GM11168 (cell line): ENCODE results near the gene NEDD1.

Experiments used
- in situ Hi-C: fragments of 300-500 bp; cut with MboI; formaldehyde crosslinking; loops from one replicate; pipeline ENCODE4 v1.12.0; 2022; ENCODE audit warnings: low sequenced_read_pairs; ENCODE audit not compliant: unreplicated experiment

Gene NEDD1

GRCh38 chr12:96906849-96907670 lies at the start of gene NEDD1:
TSS of gene NEDD1 (plus strand) at chr12:96907257. CDS start at chr12:96909760, 2,503 bp downstream.
- in situ Hi-C loops = no loop called here

DNA sequence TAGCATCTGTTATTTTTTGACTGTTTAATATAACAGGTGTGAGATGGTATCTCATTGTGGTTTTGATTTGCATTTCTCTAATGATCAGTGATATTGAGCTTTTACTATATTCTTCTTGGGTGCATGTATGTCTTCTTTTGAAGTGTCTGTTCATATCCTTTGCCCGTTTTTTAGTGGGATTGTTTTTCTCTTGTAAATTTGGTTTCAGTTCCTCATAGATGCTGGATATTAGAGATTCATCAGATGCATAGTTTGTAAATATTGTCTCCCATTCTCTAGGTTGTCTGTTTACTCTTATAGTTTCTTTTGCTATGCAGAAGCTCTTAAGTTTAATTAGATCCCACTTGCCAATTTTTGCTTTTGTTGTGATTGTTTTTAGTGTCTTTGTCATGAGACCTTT lies 48.9 kb upstream of the NEDD1 start:
- in situ Hi-C loops = no loop called here

GRCh38 chr12:96861656-96862055 lies 45.4 kb upstream of the NEDD1 start:
- in situ Hi-C loops = no loop called here

DNA sequence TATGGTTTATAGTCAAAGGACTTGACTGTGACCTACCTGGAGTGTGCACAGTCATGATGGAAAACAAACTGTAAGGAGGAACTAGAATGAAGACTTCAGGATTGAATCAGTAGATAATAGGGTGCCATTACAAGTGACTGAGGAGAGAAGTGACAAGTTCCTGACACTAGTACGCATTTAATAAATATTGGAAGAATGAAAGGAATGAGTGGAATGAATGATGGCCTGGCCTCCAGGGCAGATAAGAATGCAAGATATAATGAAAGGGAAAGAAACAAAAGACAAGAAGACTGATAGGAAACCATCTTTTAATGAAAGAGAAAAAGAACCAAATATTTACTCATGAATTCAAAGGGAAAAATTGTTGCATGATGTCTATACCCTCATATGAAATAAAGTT lies 44.7 kb upstream of the NEDD1 start:
- in situ Hi-C loops = no loop called here

- in situ Hi-C loops = no loop called here
These were observed 42.7 kb upstream of the NEDD1 start for GRCh38 chr12:96864335-96864734.

- in situ Hi-C loops = no loop called here
These were observed 40.1 kb upstream of the NEDD1 start for GRCh38 chr12:96866801-96867590.

DNA sequence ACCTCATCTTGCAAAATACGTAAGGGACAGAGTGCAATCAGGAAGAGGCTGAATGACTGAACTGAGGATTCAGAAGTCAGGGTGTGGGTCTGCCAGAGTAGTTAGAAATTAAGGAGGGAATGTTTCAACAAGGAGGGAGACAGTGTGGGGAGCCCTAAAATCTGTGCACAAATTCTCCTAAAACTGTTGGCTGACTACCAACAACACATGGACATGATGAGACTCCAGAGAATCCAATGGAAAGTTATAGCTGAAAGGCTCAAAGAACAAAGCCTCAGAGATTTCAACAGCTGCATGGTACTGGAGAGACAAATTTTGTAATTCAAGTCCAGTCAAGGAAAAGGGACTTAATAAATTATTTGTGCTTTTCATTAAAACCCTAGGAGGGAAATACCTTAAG lies 36.1 kb upstream of the NEDD1 start:
- in situ Hi-C loops = no loop called here

DNA sequence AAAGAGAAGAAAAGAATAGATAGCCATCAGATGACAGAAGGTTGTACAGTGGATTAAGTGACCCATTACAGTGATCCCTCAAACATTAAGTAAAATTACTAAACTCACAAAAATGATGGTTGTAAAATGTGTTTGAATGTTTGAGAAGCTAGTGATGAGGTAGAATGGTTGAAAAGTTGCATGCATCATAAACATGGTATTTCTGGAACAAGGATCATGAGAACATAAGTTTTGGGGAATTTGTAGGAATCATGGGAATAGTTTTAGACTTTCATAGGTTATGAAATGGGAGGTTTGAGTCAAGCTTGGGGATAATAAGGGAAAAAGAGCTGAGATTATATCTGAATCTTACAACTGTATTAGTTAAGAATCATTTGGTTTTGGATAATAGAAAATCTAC lies 34.1 kb upstream of the NEDD1 start:
- in situ Hi-C loops = no loop called here

GRCh38 chr12:96874211-96874610 lies 32.8 kb upstream of the NEDD1 start:
- in situ Hi-C loops = no loop called here

DNA sequence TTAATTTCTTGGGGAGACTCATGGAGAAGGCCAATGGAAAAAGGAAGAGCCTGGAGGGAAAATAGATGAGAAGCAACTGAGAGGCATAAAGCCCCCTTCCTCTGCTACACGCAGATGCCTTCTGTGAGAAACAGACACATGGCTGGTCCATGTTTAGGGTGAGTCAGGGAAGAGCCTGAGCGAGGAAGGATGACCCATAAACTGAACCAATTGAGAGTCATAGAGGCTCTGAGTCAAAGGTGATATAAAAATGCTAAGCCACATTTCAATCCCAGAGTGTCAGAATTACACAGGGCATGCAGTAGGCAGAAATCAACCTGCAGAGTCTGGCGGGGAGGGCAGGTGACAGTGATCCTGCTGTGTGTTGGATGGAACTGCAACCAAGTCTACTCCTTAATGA lies 30.1 kb upstream of the NEDD1 start:
- in situ Hi-C loops = no loop called here

GRCh38 chr12:96878704-96879103 lies 28.4 kb upstream of the NEDD1 start:
- in situ Hi-C loops = no loop called here

GRCh38 chr12:96879301-96879700 lies 27.8 kb upstream of the NEDD1 start:
- in situ Hi-C loops = no loop called here

DNA sequence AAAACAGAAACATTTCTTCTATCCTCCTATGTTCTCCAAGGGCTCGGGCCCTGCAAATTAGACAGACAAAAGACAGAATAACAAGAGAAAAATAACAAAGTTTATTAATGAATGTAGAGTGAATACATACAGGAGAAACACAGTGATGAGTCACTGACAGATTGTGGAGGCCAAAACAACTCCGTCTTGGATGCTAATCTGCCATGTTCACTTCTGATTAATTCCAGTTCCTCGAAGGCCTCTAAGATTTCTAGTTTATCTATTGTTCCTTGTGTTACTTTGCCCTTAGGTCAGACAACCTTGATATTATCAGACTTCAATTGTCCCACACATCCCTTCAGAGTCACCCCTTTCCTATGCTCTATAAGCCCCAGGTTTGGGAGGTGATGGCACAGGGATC lies 26.8 kb upstream of the NEDD1 start:
- in situ Hi-C loops = no loop called here

DNA sequence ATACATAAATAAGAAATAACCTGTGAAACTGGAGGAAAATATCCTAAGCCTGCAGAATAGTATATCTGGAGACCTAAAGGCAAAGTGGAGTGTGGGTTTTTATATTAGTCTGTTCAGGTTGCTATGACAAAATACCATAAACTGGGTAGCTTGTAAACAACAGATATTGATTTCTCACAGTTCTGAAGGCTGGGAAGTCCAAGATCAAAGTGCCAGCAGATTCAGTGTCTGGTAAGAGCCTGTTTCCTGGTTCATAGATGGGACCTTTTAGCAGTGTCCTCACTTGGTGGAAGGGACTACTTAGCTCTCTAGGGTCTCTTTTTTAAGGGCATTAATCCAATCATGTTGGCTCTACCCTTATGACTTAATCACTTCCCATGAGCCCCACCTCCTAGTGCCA lies 25.4 kb upstream of the NEDD1 start:
- in situ Hi-C loops = no loop called here

GRCh38 chr12:96882862-96883261 lies 24.2 kb upstream of the NEDD1 start:
- in situ Hi-C loops = no loop called here

DNA sequence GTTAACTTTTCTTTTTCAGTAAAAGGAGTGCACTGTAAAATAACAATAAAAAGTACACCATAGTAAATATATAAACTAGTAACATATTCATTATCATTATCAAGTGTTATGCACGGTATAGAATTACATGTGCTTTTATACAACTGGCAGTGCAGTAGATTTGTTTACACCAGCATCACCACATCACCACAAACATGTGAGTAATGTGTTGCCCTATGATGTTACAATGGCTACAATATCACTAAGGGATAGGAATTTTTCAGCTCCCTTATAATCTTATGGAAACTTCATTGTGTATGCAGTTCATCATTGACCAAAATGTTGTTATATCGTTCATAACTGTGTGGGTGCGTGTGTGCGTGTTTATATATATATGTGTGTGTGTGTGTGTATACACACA lies 23.5 kb upstream of the NEDD1 start:
- in situ Hi-C loops = no loop called here

DNA sequence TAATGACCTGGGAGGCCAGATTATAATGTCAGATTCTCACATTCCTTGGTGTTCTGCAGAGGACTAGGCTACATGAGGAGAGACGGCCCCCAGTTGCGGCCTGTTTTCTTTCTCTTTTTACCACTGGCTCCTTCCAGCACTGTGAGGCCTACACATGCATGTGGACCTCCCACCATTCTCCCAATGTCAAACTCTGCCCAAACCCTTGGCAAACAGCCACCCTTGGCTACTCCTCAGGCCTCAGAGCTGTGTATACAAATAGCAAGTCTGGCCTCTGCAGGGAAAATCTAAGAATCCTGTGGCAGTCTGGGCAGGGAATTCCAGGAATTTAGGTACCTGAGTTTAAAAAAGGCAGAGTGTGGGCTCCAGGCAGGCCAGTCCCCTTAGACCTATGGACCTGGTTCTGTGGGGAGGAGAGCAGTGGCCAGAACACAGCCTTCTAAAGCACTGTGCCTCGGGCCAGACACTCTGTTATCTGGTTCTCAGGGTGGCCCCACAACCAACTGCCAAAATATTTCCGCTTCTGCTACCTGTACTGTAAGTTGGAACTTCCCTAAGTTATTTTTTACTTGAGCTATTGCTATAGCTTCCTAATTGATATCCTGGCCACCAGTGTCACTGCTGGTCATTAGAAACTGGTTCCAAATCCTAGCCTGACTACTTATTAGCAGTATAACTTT lies 19.9 kb upstream of the NEDD1 start:
- in situ Hi-C loops = no loop called here

GRCh38 chr12:96889273-96889933 lies 17.7 kb upstream of the NEDD1 start:
- in situ Hi-C loops = no loop called here

DNA sequence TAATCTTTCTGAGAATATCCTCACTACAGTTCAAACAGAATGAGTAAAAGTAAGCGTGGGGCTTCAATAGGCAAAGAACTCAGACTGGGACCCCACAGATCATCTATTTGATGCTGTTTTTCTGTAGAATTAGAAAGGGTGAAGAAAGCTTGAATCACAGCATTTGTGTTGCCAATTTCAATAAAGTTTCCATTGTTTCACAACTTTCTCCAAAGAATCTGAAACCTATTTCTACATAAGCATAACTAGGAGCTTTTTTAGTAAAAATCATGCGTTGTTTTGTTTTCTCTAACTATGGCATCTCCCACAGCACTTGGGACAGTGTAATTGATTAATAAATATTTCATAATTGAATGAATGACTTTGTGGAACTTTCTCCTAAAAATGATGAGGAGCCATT lies 16.7 kb upstream of the NEDD1 start:
- in situ Hi-C loops = no loop called here

DNA sequence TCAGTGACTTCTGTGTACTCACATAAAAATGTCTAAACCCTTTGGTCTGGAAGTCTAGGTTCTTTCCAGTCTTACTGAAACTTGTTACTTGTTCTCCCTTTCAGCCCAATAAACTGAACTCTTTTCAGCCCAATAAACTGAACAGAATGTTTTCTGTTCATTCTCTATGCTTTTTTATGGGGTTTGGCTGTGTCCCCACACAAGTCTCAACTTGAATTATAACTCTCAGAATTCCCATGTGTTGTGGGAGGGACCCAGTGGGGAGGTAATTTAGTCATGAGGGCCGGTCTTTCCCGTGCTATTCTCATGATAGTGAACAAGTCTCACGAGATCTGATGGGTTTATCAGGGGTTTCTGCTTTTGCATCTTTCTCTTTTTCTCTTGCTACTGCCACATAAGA lies 15.0 kb upstream of the NEDD1 start:
- in situ Hi-C loops = no loop called here

DNA sequence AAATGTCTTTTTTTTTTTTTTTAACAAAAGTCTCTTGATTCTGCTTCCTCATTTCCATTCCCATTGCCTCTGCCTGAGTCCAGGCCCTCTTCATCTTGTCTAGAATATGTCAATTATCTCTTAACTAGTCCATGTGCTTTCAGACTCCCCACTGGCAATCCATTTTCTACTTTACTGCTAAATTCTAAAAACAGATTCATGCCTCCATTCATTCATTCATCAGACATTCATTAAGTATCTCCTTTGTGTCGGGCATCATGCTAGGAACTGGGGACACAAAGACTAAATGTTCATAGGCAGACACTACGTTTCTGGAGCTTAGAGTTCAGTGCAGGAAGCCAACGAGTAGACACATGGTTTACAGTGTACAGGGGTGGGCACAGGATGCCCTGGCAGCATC lies 9.6 kb upstream of the NEDD1 start:
- in situ Hi-C loops = no loop called here
